ENCODE results near the gene ADGRB2. TPM values are rescaled to one million over a fixed set of nuclear protein-coding genes. Genes with fewer than 3 reads are reported as not detected.

The ADGRB2 gene
- polyA plus RNA-seq, 1 experiment, result 5.4 TPM

DNA sequence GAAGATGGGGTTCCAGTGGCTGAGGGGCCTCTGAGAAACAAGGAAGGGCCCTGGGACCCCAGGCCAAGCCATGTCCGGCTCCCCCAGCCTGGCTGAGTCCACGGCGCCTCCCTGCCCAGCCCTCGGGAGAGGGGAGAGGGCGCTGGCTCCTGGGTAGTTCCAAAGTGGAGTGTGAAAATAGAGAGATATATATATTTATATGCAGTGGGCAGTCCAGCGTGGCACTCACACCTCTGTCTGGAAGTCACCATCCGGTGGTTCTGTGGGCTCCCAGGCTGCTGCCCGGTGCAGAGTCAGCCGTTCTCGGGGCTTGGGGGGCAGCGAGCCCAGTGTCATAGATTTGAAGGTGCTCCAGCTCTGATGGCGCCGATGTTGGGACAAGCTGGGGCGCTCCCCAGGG lies 36.9 kb downstream of the ADGRB2 start:
- CTCF ChIA-PET, result interaction anchor here (3.3 kb wide), 1 partner anchor 11 kb away, joined by 17 read pairs; no protein-coding TSS in a partner anchor
- Histone ChIP-seq H3K27me3 (ENCODE audit: control insufficient read depth, insufficient read depth, low read length) (no peaks in the 10 kb centered on the region), H3K9me3 (ENCODE audit: control insufficient read depth, insufficient read depth, low read length) (no peaks in the 10 kb centered on the region; the same call in 1 of the 2 replicates), H3K27ac (ENCODE audit: low read depth, low read length) (no peak overlapping the region), H3K4me3 (ENCODE audit: low read depth, low read length) (no peak overlapping the region)
- POLR2A ChIA-PET, result no interaction called here
- TF ChIP-seq, protein P1, sequence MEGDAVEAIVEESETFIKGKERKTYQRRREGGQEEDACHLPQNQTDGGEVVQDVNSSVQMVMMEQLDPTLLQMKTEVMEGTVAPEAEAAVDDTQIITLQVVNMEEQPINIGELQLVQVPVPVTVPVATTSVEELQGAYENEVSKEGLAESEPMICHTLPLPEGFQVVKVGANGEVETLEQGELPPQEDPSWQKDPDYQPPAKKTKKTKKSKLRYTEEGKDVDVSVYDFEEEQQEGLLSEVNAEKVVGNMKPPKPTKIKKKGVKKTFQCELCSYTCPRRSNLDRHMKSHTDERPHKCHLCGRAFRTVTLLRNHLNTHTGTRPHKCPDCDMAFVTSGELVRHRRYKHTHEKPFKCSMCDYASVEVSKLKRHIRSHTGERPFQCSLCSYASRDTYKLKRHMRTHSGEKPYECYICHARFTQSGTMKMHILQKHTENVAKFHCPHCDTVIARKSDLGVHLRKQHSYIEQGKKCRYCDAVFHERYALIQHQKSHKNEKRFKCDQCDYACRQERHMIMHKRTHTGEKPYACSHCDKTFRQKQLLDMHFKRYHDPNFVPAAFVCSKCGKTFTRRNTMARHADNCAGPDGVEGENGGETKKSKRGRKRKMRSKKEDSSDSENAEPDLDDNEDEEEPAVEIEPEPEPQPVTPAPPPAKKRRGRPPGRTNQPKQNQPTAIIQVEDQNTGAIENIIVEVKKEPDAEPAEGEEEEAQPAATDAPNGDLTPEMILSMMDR (IDR thresholded peaks at IDR 0.05; ENCODE audit: low read depth, low read length), result no peak
- DNase-seq (ENCODE audit: low read depth, low spot score), result no peak

DNA sequence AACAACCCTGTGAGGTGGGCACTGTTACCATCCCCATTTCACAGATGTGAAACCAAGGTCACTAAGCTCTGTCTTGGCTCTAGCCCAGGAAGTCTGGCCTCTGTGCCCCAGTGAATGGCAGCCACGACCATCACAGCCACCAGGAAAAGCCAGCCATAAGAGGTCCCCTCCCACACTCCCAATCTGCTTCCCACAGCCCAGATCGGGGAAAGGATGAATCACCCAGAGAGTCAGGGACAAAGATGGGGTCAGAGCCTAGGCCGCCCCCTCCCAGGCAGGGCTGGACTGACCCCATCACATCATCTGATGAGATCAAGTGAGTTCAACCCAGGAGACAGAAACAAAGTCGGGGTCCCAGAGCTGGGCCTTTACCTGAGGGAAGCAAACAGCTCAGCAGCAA lies 37.4 kb downstream of the ADGRB2 start:
- TF ChIP-seq, protein P1 (IDR thresholded peaks at IDR 0.05; ENCODE audit: low read depth, low read length), result no peak
- Histone ChIP-seq H3K27ac (ENCODE audit: low read depth, low read length) (no peak overlapping the region), H3K4me3 (ENCODE audit: low read depth, low read length) (no peak overlapping the region), H3K27me3 (ENCODE audit: control insufficient read depth, insufficient read depth, low read length) (no peaks in the 10 kb centered on the region), H3K9me3 (ENCODE audit: control insufficient read depth, insufficient read depth, low read length) (no peaks in the 10 kb centered on the region; the same call in 1 of the 2 replicates)
- ChIA-PET CTCF (interaction anchor here (3.3 kb wide), 1 partner anchor 11 kb away, joined by 17 read pairs; no protein-coding TSS in a partner anchor), POLR2A (no interaction called here)
- no peak for DNase-seq (ENCODE audit: low read depth, low spot score)

DNA sequence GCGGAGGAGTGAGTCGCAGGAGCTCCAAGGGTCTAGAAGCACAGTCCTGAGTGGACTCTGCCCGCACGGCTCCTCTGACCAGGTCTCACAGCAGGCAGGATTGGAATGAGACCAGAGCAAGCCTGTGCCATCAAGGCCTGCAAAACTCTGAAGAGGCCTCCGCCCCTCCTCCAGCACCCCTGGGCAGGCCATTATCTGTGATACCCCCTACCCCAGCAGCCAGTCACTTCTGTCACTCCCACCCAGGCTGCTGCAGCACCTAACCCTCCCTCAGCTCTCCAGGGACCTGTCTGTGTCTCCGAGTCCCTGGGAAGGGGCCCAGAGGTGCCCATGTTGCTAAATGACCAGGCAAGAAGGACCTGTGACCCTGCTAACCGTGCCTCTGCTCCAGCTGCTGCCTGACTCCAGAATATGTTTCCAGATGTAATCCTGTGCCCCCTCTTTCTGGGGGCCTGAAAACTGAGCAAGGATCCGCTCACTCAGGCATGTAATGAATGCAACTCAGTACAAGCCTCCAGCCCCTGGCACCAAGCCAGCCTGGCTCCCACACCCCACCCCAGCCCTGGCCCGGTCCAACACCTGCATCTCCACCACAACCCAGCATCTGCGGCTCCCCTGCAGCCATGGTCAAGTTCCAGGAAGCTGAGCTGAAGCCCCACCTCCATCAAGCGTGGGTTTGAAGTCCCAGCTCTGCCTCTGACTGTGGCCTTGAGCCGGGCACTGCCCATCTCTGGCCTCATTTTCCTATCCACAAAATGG lies 38.2 kb downstream of the ADGRB2 start:
- Histone ChIP-seq H3K4me3 (ENCODE audit: low read depth, low read length) (no peak overlapping the region), H3K9me3 (ENCODE audit: control insufficient read depth, insufficient read depth, low read length) (no peaks in the 10 kb centered on the region; the same call in 1 of the 2 replicates), H3K27ac (ENCODE audit: low read depth, low read length) (no peak overlapping the region), H3K27me3 (ENCODE audit: control insufficient read depth, insufficient read depth, low read length) (peaks cover 2% of the 10 kb centered on the region)
- CTCF ChIA-PET, result interaction anchor here (3.3 kb wide), 1 partner anchor 10 kb away, joined by 17 read pairs; no protein-coding TSS in a partner anchor
- DNase-seq (ENCODE audit: low read depth, low spot score), result no peak
- TF ChIP-seq, protein P1 (IDR thresholded peaks at IDR 0.05; ENCODE audit: low read depth, low read length), result no peak
- POLR2A ChIA-PET, result no interaction called here

DNA sequence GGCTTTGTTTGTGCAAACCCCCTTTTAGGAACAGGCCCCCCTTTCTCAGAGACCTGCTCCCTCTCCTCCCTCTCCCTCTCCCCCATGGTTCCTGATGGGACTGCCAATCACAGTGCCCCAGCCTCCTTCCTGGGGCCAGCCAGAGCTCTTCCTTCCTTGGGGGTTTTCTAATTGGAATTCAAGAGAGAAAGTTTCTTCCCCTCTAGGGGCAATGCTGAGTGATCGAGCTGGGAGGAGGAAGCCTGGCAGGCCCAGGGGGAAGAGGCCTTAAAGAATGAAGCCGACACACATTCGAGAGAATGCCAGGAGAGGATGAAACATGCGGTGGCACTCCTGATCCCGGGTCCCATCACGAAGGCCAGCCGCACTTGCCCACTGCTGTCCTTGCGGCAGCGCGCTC lies 39.0 kb downstream of the ADGRB2 start:
- Histone ChIP-seq H3K27ac (ENCODE audit: low read depth, low read length) (no peak overlapping the region), H3K4me3 (ENCODE audit: low read depth, low read length) (no peak overlapping the region), H3K27me3 (ENCODE audit: control insufficient read depth, insufficient read depth, low read length) (peaks cover 8% of the 10 kb centered on the region), H3K9me3 (ENCODE audit: control insufficient read depth, insufficient read depth, low read length) (no peaks in the 10 kb centered on the region)
- POLR2A ChIA-PET, result no interaction called here
- no peak for DNase-seq (ENCODE audit: low read depth, low spot score)
- TF ChIP-seq, protein P1 (IDR thresholded peaks at IDR 0.05; ENCODE audit: low read depth, low read length), result no peak
- CTCF ChIA-PET, result interaction anchor here (3.3 kb wide), 1 partner anchor 9 kb away, joined by 17 read pairs; no protein-coding TSS in a partner anchor

DNA sequence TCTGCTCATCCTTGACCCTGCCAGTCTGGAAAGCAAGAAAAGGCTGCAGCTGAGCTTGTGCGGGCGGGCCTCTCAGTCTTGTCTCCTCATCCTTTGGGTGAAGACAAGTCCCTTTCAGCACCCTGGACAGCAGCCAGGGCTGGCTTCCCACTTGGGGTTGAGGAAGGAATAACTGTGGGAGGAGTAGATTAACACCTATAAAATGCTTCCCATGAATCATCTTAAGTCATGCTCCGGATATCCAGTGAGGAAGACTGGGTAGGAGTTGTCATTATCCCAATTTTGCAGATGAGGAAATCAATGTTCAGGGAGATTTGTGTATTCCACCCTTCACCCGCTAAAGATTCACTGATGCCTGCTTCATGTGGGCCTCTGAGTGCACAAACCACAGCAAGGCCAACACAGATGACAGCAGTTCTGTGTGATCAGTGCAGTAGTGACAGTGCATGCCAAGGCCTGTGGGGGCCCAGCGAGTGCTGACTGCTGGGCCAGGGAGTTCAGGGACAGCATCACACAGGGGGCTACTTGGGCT lies 40.2 kb downstream of the ADGRB2 start:
- ChIA-PET CTCF (no interaction called here), POLR2A (no interaction called here)
- Histone ChIP-seq H3K27ac (ENCODE audit: low read depth, low read length) (no peak overlapping the region), H3K27me3 (ENCODE audit: control insufficient read depth, insufficient read depth, low read length) (peaks cover 8% of the 10 kb centered on the region), H3K4me3 (ENCODE audit: low read depth, low read length) (no peak overlapping the region), H3K9me3 (ENCODE audit: control insufficient read depth, insufficient read depth, low read length) (no peaks in the 10 kb centered on the region)
- TF ChIP-seq, protein P1 (IDR thresholded peaks at IDR 0.05; ENCODE audit: low read depth, low read length), result no peak
- DNase-seq (ENCODE audit: low read depth, low spot score), result no peak
